Measurements from ENCODE around the gene TRIM26.

TRIM26 gene

GRCh38 chr6:30163090-30163917, 49.9 kb downstream of the TRIM26 start, which contains the start of gene TRIM15:
Gene TRIM15 (plus strand): TSS chr6:30163546. CDS start chr6:30163685, 139 bp downstream.
- peaks cover 0 to 1% of the 10 kb centered on the region in 2 donors for H3K4me1 ChIP-seq (ENCODE audit: control insufficient read depth in 2 of 2, insufficient read depth in 1 of 2, low read depth in 1 of 2, low read length in 2 of 2)
- no peaks in the 10 kb centered on the region for H3K36me3 ChIP-seq (replicated peaks in 1 of 2; ENCODE audit: control insufficient read depth in 2 of 2, insufficient read depth in 2 of 2, low read length in 2 of 2)
- H2BK120ac ChIP-seq (ENCODE audit: low read depth, low read length): no peak within 1 kb of the TSS
- no peak within 1 kb of the TSS for H2AFZ ChIP-seq (ENCODE audit: low read length)
- H2BK15ac ChIP-seq (ENCODE audit: low read length): no peak within 1 kb of the TSS
- H2AK5ac ChIP-seq (ENCODE audit: low read depth, low read length): no peak within 1 kb of the TSS
- no peak within 1 kb of the TSS for H4K8ac ChIP-seq (ENCODE audit: low read depth, low read length)
- no peak within 1 kb of the TSS for H3K4me3 ChIP-seq (ENCODE audit: low read length in 2 of 2)
- H2BK12ac ChIP-seq (ENCODE audit: low read length): no peak within 1 kb of the TSS
- H3K9ac ChIP-seq (ENCODE audit: low read depth, low read length, poor library complexity): no peak within 1 kb of the TSS
- H3K4ac ChIP-seq (ENCODE audit: low read length): no peak within 1 kb of the TSS
- peak within 1 kb of the TSS; percentile 63 for H3K14ac ChIP-seq (ENCODE audit: low read length)
- H3K23ac ChIP-seq (ENCODE audit: low read depth, low read length, poor library complexity): peak within 1 kb of the TSS; percentile 90
- no CpG with 5 or more reads among the region's 31 CpGs for WGBS, 2 donors (ENCODE audit: extremely low coverage in 2 of 2, insufficient read length in 2 of 2, insufficient replicate concordance in 1 of 2)
- peak within 1 kb of the TSS; percentile 41 for H3K18ac ChIP-seq (ENCODE audit: low read length)
- peaks cover 0 to 48% (median under 1%) of the 10 kb centered on the region in 3 experiments for H3K27me3 ChIP-seq (ENCODE audit: control insufficient read depth in 3 of 3, insufficient read depth in 3 of 3, low read depth in 1 of 3, low read length in 3 of 3)
- no peak within 1 kb of the TSS for H3K4me2 ChIP-seq (ENCODE audit: insufficient read depth, low read length, poor library complexity, severe bottlenecking)
- H3K79me1 ChIP-seq (ENCODE audit: low read depth, low read length): no peaks in the 10 kb centered on the region
- no peak within 1 kb of the TSS for H3K27ac ChIP-seq (replicated peaks; ENCODE audit: low read length)
- H3K9me3 ChIP-seq (replicated peaks in 1 of 2; ENCODE audit: control insufficient read depth in 2 of 2, insufficient read depth in 1 of 2, low read depth in 1 of 2, low read length in 2 of 2): no peaks in the 10 kb centered on the region
- DNase-seq (ENCODE audit: low spot score): no peak
- H2BK5ac ChIP-seq (ENCODE audit: low read length): no peak within 1 kb of the TSS
- no peak within 1 kb of the TSS for H4K91ac ChIP-seq (ENCODE audit: low read depth, low read length, poor library complexity)

- no peak overlapping the region for H2AK5ac ChIP-seq (ENCODE audit: low read depth, low read length)
- H4K8ac ChIP-seq (ENCODE audit: low read depth, low read length): no peak overlapping the region
- H3K27me3 ChIP-seq (ENCODE audit: control insufficient read depth in 3 of 3, insufficient read depth in 3 of 3, low read depth in 1 of 3, low read length in 3 of 3): peaks cover 0 to 42% (median 0%) of the 10 kb centered on the region in 3 experiments
- H2BK12ac ChIP-seq (ENCODE audit: low read length): no peak overlapping the region
- H2BK15ac ChIP-seq (ENCODE audit: low read length): no peak overlapping the region
- H3K79me1 ChIP-seq (ENCODE audit: low read depth, low read length): no peaks in the 10 kb centered on the region
- H2AFZ ChIP-seq (ENCODE audit: low read length): no peak overlapping the region
- H3K23ac ChIP-seq (ENCODE audit: low read depth, low read length, poor library complexity): no peak overlapping the region
- H3K18ac ChIP-seq (ENCODE audit: low read length): no peak overlapping the region
- H4K91ac ChIP-seq (ENCODE audit: low read depth, low read length, poor library complexity): no peak overlapping the region
- no peak for DNase-seq (ENCODE audit: low spot score)
- WGBS, 2 donors (ENCODE audit: extremely low coverage in 2 of 2, insufficient read length in 2 of 2, insufficient replicate concordance in 1 of 2): no CpG with 5 or more reads among the region's 12 CpGs
- H3K4me1 ChIP-seq (ENCODE audit: control insufficient read depth in 2 of 2, insufficient read depth in 1 of 2, low read depth in 1 of 2, low read length in 2 of 2): peaks cover 0 to 1% of the 10 kb centered on the region in 2 donors
- no peak overlapping the region for H2BK120ac ChIP-seq (ENCODE audit: low read depth, low read length)
- no peak overlapping the region for H3K14ac ChIP-seq (ENCODE audit: low read length)
- no peak overlapping the region for H3K4me2 ChIP-seq (ENCODE audit: insufficient read depth, low read length, poor library complexity, severe bottlenecking)
- H3K9ac ChIP-seq (ENCODE audit: low read depth, low read length, poor library complexity): no peak overlapping the region
- no peak overlapping the region for H2BK5ac ChIP-seq (ENCODE audit: low read length)
- H3K9me3 ChIP-seq (replicated peaks in 1 of 2; ENCODE audit: control insufficient read depth in 2 of 2, insufficient read depth in 1 of 2, low read depth in 1 of 2, low read length in 2 of 2): no peaks in the 10 kb centered on the region
- no peaks in the 10 kb centered on the region for H3K36me3 ChIP-seq (replicated peaks in 1 of 2; ENCODE audit: control insufficient read depth in 2 of 2, insufficient read depth in 2 of 2, low read length in 2 of 2)
- H3K4me3 ChIP-seq (ENCODE audit: low read length in 2 of 2): no peak overlapping the region
- no peak overlapping the region for H3K27ac ChIP-seq (replicated peaks; ENCODE audit: low read length)
- H3K4ac ChIP-seq (ENCODE audit: low read length): no peak overlapping the region
Measured at GRCh38 chr6:30162265-30163089, 50.7 kb downstream of the TRIM26 start.

GRCh38 chr6:30160785-30161531, 52.2 kb downstream of the TRIM26 start, which contains the start of gene TRIM10:
Gene TRIM10 (minus strand): TSS chr6:30161211. CDS start chr6:30160858, 353 bp downstream.
- H3K27me3 ChIP-seq (ENCODE audit: control insufficient read depth in 3 of 3, insufficient read depth in 3 of 3, low read depth in 1 of 3, low read length in 3 of 3): peaks cover 0 to 35% (median 0%) of the 10 kb centered on the region in 3 experiments
- H3K18ac ChIP-seq (ENCODE audit: low read length): no peak within 1 kb of the TSS
- no peak within 1 kb of the TSS for H3K4me2 ChIP-seq (ENCODE audit: insufficient read depth, low read length, poor library complexity, severe bottlenecking)
- no peak within 1 kb of the TSS for H4K8ac ChIP-seq (ENCODE audit: low read depth, low read length)
- no peak within 1 kb of the TSS for H2AK5ac ChIP-seq (ENCODE audit: low read depth, low read length)
- DNase-seq (ENCODE audit: low spot score): no peak
- H3K14ac ChIP-seq (ENCODE audit: low read length): peak within 1 kb of the TSS; percentile 92
- H2BK15ac ChIP-seq (ENCODE audit: low read length): no peak within 1 kb of the TSS
- H2AFZ ChIP-seq (ENCODE audit: low read length): no peak within 1 kb of the TSS
- H4K91ac ChIP-seq (ENCODE audit: low read depth, low read length, poor library complexity): no peak within 1 kb of the TSS
- H3K36me3 ChIP-seq (replicated peaks in 1 of 2; ENCODE audit: control insufficient read depth in 2 of 2, insufficient read depth in 2 of 2, low read length in 2 of 2): no peaks in the 10 kb centered on the region
- H3K4ac ChIP-seq (ENCODE audit: low read length): no peak within 1 kb of the TSS
- H3K79me1 ChIP-seq (ENCODE audit: low read depth, low read length): no peaks in the 10 kb centered on the region
- no peak within 1 kb of the TSS for H3K4me3 ChIP-seq (ENCODE audit: low read length in 2 of 2)
- H3K4me1 ChIP-seq (ENCODE audit: control insufficient read depth in 2 of 2, insufficient read depth in 1 of 2, low read depth in 1 of 2, low read length in 2 of 2): peaks cover 0 to 1% of the 10 kb centered on the region in 2 donors
- no peak within 1 kb of the TSS for H3K23ac ChIP-seq (ENCODE audit: low read depth, low read length, poor library complexity)
- no peak within 1 kb of the TSS for H2BK12ac ChIP-seq (ENCODE audit: low read length)
- no CpG with 5 or more reads among the region's 4 CpGs for WGBS, 2 donors (ENCODE audit: extremely low coverage in 2 of 2, insufficient read length in 2 of 2, insufficient replicate concordance in 1 of 2)
- H3K27ac ChIP-seq (replicated peaks; ENCODE audit: low read length): no peak within 1 kb of the TSS
- no peak within 1 kb of the TSS for H2BK120ac ChIP-seq (ENCODE audit: low read depth, low read length)
- no peak within 1 kb of the TSS for H2BK5ac ChIP-seq (ENCODE audit: low read length)
- peak within 1 kb of the TSS; percentile 50 for H3K9ac ChIP-seq (ENCODE audit: low read depth, low read length, poor library complexity)
- no peaks in the 10 kb centered on the region for H3K9me3 ChIP-seq (replicated peaks in 1 of 2; ENCODE audit: control insufficient read depth in 2 of 2, insufficient read depth in 1 of 2, low read depth in 1 of 2, low read length in 2 of 2)
